Endothelial cell of umbilical vein (primary cell): ENCODE results near the gene TPT1. TPM values are rescaled to one million over a fixed set of nuclear protein-coding genes. Genes with fewer than 3 reads are reported as not detected.

ENCODE experiments used
- BruUV-seq: library from RNA; stranded (reverse); fragments of 400-500 nt; replicated peaks from 2 replicates; lab custom pipeline; 2021; lab: Mats Ljungman, UMichigan
- CTCF ChIA-PET: fragments of 300-600, 350-600 bp; sonication (Branson Sonifier 250); formaldehyde crosslinking; loops from one replicate; lab custom pipeline; 2021; ENCODE audit warnings: antibody characterized with exemption, inconsistent platforms; lab: Charles Lee
- POLR2A ChIA-PET: fragments of 300-600, 350-600 bp; sonication (Branson Sonifier 250); formaldehyde crosslinking; loops from one replicate; lab custom pipeline; 2021; ENCODE audit warnings: antibody characterized with exemption, inconsistent platforms; lab: Charles Lee
- DNase-seq: peaks from one replicate; pipeline ENCODE4 v3.0.0-alpha.2; 2011; ENCODE audit warnings: low read depth, low spot score
- FAIRE-seq: peaks from 2 replicates; lab custom pipeline; 2011; peaks lifted over from hg19 to GRCh38; lab: Jason Lieb, UNC
- H2AFZ ChIP-seq: 2 replicates; pipeline ENCODE4 v1.6.0; 2012; ENCODE audit warnings: low read depth, low read length, control low read depth, inconsistent platforms
- H3K27ac ChIP-seq: 2 replicates; pipeline ENCODE4 v1.5.1; 2011; ENCODE audit warnings: low read depth, mild to moderate bottlenecking, control low read depth, low read length, moderate library complexity; ENCODE audit not compliant: insufficient read depth
- H3K27me3 ChIP-seq, 2 experiments: 2 replicates each; pipeline versions ENCODE4 v1.6.0 to v1.6.1; 2011; ENCODE audit warnings: low read length in 2 of 2, mixed read lengths in 1 of 2; ENCODE audit not compliant: control insufficient read depth in 2 of 2, insufficient read depth in 2 of 2
- H3K36me3 ChIP-seq, 2 experiments: 2 replicates in 1 of 2; 3 replicates in 1 of 2; pipeline ENCODE4 v1.5.1; 2011; ENCODE audit warnings: low read length in 2 of 2, mild to moderate bottlenecking in 1 of 2, moderate library complexity in 1 of 2; ENCODE audit not compliant: control insufficient read depth in 2 of 2, insufficient read depth in 2 of 2; ENCODE audit errors: extremely low read depth in 1 of 2
- H3K4me1 ChIP-seq: 3 replicates; pipeline ENCODE4 v1.5.1; 2011; ENCODE audit warnings: mild to moderate bottlenecking, low read length; ENCODE audit not compliant: control insufficient read depth, insufficient read depth; ENCODE audit errors: extremely low read depth
- H3K4me2 ChIP-seq: 2 replicates; pipeline ENCODE4 v1.6.1; 2011; ENCODE audit warnings: low read length, control low read depth, mixed read lengths; ENCODE audit not compliant: insufficient read depth
- H3K4me3 ChIP-seq, 3 experiments: fragments of 200-600 bp in 1 of 3; sonication (generic), shearing (Covaris generic) in 1 of 3; replicated peaks in 1 of 3; 2 replicates each; pipeline ENCODE4 v1.5.1; 2011 to 2016; ENCODE audit warnings: control low read depth in 3 of 3, low read length in 3 of 3, mild to moderate bottlenecking in 2 of 3, inconsistent platforms in 1 of 3, low read depth in 1 of 3, moderate library complexity in 1 of 3; ENCODE audit not compliant: insufficient read depth in 1 of 3
- H3K79me2 ChIP-seq: 2 replicates; pipeline ENCODE4 v1.6.0; 2012; ENCODE audit warnings: low read length, inconsistent platforms; ENCODE audit not compliant: control insufficient read depth, insufficient read depth
- H3K9ac ChIP-seq: replicated peaks from 2 replicates; pipeline ENCODE3; 2011; ENCODE audit warnings: low read length, control low read depth; ENCODE audit not compliant: insufficient read depth; ENCODE audit errors: extremely low read depth
- H3K9me1 ChIP-seq: replicated peaks from 3 replicates; pipeline ENCODE4 v1.6.0; 2011; ENCODE audit warnings: mild to moderate bottlenecking, low read length; ENCODE audit not compliant: control insufficient read depth, insufficient read depth; ENCODE audit errors: extremely low read depth
- H3K9me3 ChIP-seq: replicated peaks from 2 replicates; pipeline ENCODE4 v1.5.1; 2012; ENCODE audit warnings: low read length, inconsistent platforms; ENCODE audit not compliant: control insufficient read depth, insufficient read depth
- H4K20me1 ChIP-seq: replicated peaks from 2 replicates; pipeline ENCODE3; 2011; ENCODE audit warnings: mild to moderate bottlenecking, low read length; ENCODE audit not compliant: control insufficient read depth, insufficient read depth; ENCODE audit errors: extremely low read depth
- EZH2 ChIP-seq: IDR thresholded peaks from 2 replicates; pipeline ENCODE4 v1.6.1; 2012; ENCODE audit warnings: borderline replicate concordance, low read depth, mild to moderate bottlenecking, moderate library complexity, low read length, inconsistent platforms; ENCODE audit not compliant: severe bottlenecking
- FOS ChIP-seq: IDR thresholded peaks from 2 replicates; pipeline ENCODE4 v1.6.1; 2011; ENCODE audit warnings: mild to moderate bottlenecking, low read length, moderate library complexity, borderline replicate concordance; ENCODE audit not compliant: insufficient read depth
- GATA2 ChIP-seq: IDR thresholded peaks from 2 replicates; pipeline ENCODE4 v1.7.0; 2011; ENCODE audit warnings: low read depth, mild to moderate bottlenecking, moderate library complexity, mixed read lengths, low read length; ENCODE audit not compliant: insufficient read length, insufficient read depth
- JUN ChIP-seq: IDR thresholded peaks from 2 replicates; pipeline ENCODE4 v1.6.1; 2011; ENCODE audit warnings: borderline replicate concordance, low read depth; ENCODE audit not compliant: insufficient read length, insufficient read depth
- MYC ChIP-seq: IDR thresholded peaks from one replicate; pipeline ENCODE4 v1.6.1; 2011; ENCODE audit warnings: mild to moderate bottlenecking, low read depth, low read length
- POLR2A ChIP-seq: IDR thresholded peaks from 2 replicates; pipeline ENCODE4 v1.6.1; 2012; ENCODE audit warnings: low read depth, mild to moderate bottlenecking, control low read depth, low read length
- POLR2AphosphoS5 ChIP-seq: IDR thresholded peaks from 2 replicates; pipeline ENCODE4 v1.6.1; 2012; ENCODE audit warnings: low read depth, mild to moderate bottlenecking, control low read depth, low read length, moderate library complexity; ENCODE audit not compliant: insufficient read depth
- dilution Hi-C: fragments of 300-500 bp; cut with MboI; formaldehyde crosslinking; loops from one replicate; pipeline ENCODE4 v1.15.0; 2019; ENCODE audit warnings: low sequenced_read_pairs; ENCODE audit not compliant: extremely low pct_ligation_motif_present
- intact Hi-C: fragments of 100-400 bp; cut with micrococcal nuclease; formaldehyde crosslinking; loops from one replicate; pipeline ENCODE4 v1.10.0; 2022
- polyA plus RNA-seq, 4 experiments: library from polyadenylated mRNA; depleted of rRNA in 3 of 4; stranded (reverse) in 3 of 4; unstranded in 1 of 4; fragments of >200 nt; gene quantifications; 2 replicates each; pipeline versions ENCODE4 v1.2.1 to v1.2.3, GENCODE V29; 2011 to 2012; ENCODE audit warnings: missing spikeins in 1 of 4
- total RNA-seq: library from RNA; stranded (reverse); gene quantifications from 2 replicates; pipeline ENCODE4 v1.2.3, GENCODE V29; 2021
- TF ChIP-seq, protein P1 (sequence below), 2 donors: IDR thresholded peaks; 1 replicate in 1 of 2; 2 replicates in 1 of 2; pipeline ENCODE4 v1.5.1; 2011; ENCODE audit warnings: low read length in 2 of 2, mild to moderate bottlenecking in 2 of 2, moderate library complexity in 2 of 2, control low read depth in 1 of 2, inconsistent platforms in 1 of 2, low read depth in 1 of 2; ENCODE audit not compliant: insufficient read depth in 1 of 2; ENCODE audit errors: extremely low read depth in 1 of 2
- TF ChIP-seq, protein P2 (sequence below): IDR thresholded peaks from 2 replicates; pipeline ENCODE4 v1.6.1; 2011; ENCODE audit not compliant: insufficient read depth, insufficient read length

TPT1 gene
- total and polyA plus RNA-seq, 2 donors (not counting 3 experiments of a cell fraction or from before 2014, with no cell fraction given), result 2,993 to 4,330 TPM

DNA sequence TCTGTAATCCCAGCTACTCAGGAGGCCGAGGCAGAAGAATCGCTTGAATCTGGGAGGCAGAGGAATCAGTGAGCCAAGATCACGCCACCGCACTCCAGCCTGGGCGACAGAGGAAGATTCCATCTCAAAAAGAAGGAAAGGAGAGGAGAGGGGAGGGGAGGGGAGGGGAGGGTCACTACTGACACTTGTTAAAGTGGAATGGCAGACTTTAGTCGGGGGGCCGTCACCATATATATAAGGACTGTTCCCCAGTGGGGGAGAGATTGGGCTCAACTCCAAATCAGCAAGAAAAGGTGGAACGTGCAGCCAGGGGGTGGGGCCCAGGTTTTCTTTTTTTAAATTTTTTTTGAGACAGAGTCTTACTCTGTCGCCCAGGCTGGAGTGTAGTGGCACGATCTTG lies 26.2 kb downstream of the TPT1 start:
- Histone ChIP-seq H4K20me1 (no peaks in the 10 kb centered on the region), H3K4me2 (no peak overlapping the region), H3K9me3 (no peaks in the 10 kb centered on the region), H3K36me3 (no peaks in the 10 kb centered on the region), H3K4me1 (peaks cover 10% of the 10 kb centered on the region), H3K9ac (no peak overlapping the region), H3K27me3 (no peaks in the 10 kb centered on the region), H2AFZ (no peak overlapping the region), H3K79me2 (no peaks in the 10 kb centered on the region), H3K9me1 (no peaks in the 10 kb centered on the region), H3K27ac (no peak overlapping the region), H3K4me3 (no peak overlapping the region)
- TF ChIP-seq POLR2AphosphoS5 (no peak), GATA2 (no peak), POLR2A (no peak)
- POLR2A ChIA-PET, result no interaction called here
- CTCF ChIA-PET, result interaction anchor here (2.2 kb wide), 1 partner anchor 268 kb away, joined by 7 read pairs; no protein-coding TSS in a partner anchor
- dilution Hi-C loops (no loop called here), intact Hi-C loops (loop anchor here (10.0 kb wide), 1 partner anchor 830 kb away; no protein-coding TSS in a partner anchor)
- BruUV-seq, result no TSS peak
- FAIRE-seq, result no peak
- no peak for DNase-seq

- dilution Hi-C loops (no loop called here), intact Hi-C loops (loop anchor here (10.0 kb wide), 1 partner anchor 826 kb away; no protein-coding TSS in a partner anchor)
- BruUV-seq, result no TSS peak
- H3K27ac ChIP-seq, result no peak overlapping the region
- TF ChIP-seq JUN (no peak), FOS (no peak), POLR2AphosphoS5 (no peak), MYC (no peak), POLR2A (no peak), EZH2 (no peak)
- TF ChIP-seq, protein P1, sequence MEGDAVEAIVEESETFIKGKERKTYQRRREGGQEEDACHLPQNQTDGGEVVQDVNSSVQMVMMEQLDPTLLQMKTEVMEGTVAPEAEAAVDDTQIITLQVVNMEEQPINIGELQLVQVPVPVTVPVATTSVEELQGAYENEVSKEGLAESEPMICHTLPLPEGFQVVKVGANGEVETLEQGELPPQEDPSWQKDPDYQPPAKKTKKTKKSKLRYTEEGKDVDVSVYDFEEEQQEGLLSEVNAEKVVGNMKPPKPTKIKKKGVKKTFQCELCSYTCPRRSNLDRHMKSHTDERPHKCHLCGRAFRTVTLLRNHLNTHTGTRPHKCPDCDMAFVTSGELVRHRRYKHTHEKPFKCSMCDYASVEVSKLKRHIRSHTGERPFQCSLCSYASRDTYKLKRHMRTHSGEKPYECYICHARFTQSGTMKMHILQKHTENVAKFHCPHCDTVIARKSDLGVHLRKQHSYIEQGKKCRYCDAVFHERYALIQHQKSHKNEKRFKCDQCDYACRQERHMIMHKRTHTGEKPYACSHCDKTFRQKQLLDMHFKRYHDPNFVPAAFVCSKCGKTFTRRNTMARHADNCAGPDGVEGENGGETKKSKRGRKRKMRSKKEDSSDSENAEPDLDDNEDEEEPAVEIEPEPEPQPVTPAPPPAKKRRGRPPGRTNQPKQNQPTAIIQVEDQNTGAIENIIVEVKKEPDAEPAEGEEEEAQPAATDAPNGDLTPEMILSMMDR (IDR thresholded peaks at IDR 0.05; ENCODE audit: extremely low read depth in 1 of 2, insufficient read depth in 1 of 2, low read depth in 1 of 2, low read length in 2 of 2), result no peak
- TF ChIP-seq, protein P2, sequence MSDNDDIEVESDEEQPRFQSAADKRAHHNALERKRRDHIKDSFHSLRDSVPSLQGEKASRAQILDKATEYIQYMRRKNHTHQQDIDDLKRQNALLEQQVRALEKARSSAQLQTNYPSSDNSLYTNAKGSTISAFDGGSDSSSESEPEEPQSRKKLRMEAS, result no peak
- ChIA-PET POLR2A (interaction anchor here (0.6 kb wide), 1 partner anchor 395 kb away, joined by 6 read pairs; no protein-coding TSS in a partner anchor), CTCF (interaction anchor here (0.6 to 7.2 kb wide), 4 partner anchors 19 to 337 kb away, joined by 4 to 143 read pairs (median 20); no protein-coding TSS in a partner anchor)
- H2AFZ ChIP-seq, result peak overlapping the region; percentile 64
- no peaks in the 10 kb centered on the region for H3K79me2 ChIP-seq
- no peak overlapping the region for H3K9ac ChIP-seq
- H3K36me3 ChIP-seq, result no peaks in the 10 kb centered on the region
- no peaks in the 10 kb centered on the region for H3K9me1 ChIP-seq
- peak overlapping the region in 1 of 3 experiments; percentile 15 for H3K4me3 ChIP-seq
- peak overlapping the region; percentile 82 for H3K4me2 ChIP-seq
- peaks cover 10% of the 10 kb centered on the region for H3K4me1 ChIP-seq
- H3K9me3 ChIP-seq, result no peaks in the 10 kb centered on the region
- FAIRE-seq (no peak), DNase-seq (no peak)
- H4K20me1 ChIP-seq, result no peaks in the 10 kb centered on the region
- peaks cover 0 to 2% of the 10 kb centered on the region in 2 experiments for H3K27me3 ChIP-seq
These were observed 30.4 kb downstream of the TPT1 start for GRCh38 chr13:45310341-45311131.
